GM12891 (cell line): ENCODE measurements around the gene CSNK1G1.

ENCODE experiments used
- DNase-seq: peaks from one replicate; pipeline ENCODE4 v3.0.0; 2011; ENCODE audit warnings: low spot score; ENCODE audit not compliant: insufficient read length
- FAIRE-seq: peaks from 2 replicates; lab custom pipeline; 2011; peaks lifted over from hg19 to GRCh38; lab: Jason Lieb, UNC
- PAX5 ChIP-seq: IDR thresholded peaks from 2 replicates; pipeline ENCODE4 v1.6.1; 2011; ENCODE audit warnings: low read length, moderate library complexity, mild to moderate bottlenecking; ENCODE audit not compliant: insufficient read depth, severe bottlenecking
- POLR2A ChIP-seq: IDR thresholded peaks from 2 replicates; pipeline ENCODE4 v1.6.1; 2011; ENCODE audit warnings: low read depth, low read length, control low read depth
- POLR2AphosphoS5 ChIP-seq: IDR thresholded peaks from 2 replicates; pipeline ENCODE4 v1.6.1; 2011; ENCODE audit warnings: low read depth, low read length, control low read depth
- POU2F2 ChIP-seq: IDR thresholded peaks from 2 replicates; pipeline ENCODE4 v1.6.1; 2011; ENCODE audit warnings: low read depth, mild to moderate bottlenecking, control low read depth, low read length, moderate library complexity
- SPI1 ChIP-seq: IDR thresholded peaks from 2 replicates; pipeline ENCODE4 v1.6.1; 2011; ENCODE audit warnings: low read depth, low read length, control low read depth
- TAF1 ChIP-seq: IDR thresholded peaks from 2 replicates; pipeline ENCODE4 v1.6.1; 2011; ENCODE audit warnings: low read depth, low read length, control low read depth

The CSNK1G1 gene

DNA sequence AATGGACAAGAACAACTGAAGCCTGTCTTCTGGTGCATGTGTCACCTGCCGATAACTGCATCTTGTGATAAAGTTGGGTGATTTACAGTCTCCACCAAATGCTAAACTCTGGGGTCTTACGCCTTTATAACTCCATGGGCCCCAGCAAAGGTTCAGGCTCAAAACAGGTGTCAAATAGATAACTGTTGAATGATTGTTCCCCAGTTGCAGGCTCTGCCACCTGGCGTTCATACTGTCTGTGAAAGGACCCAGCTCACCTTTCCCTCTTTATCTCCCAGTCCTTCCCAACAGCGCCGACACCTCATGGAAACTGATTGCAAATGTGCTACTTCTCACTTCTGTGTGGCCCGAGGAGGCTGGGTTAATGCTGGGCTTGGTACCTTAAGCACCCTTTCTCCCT lies 212.7 kb downstream of the CSNK1G1 start:
- peak; percentile 66 for FAIRE-seq
- DNase-seq: no peak
- no peak for TF ChIP-seq POLR2AphosphoS5
- no peak for TF ChIP-seq SPI1
- TF ChIP-seq PAX5: no peak
- no peak for TF ChIP-seq POU2F2
- no peak for TF ChIP-seq POLR2A
- no peak for TF ChIP-seq TAF1

- DNase-seq (no peak), FAIRE-seq (no peak)
- TF ChIP-seq TAF1: no peak
- no peak for TF ChIP-seq POU2F2
- TF ChIP-seq POLR2AphosphoS5: no peak
- TF ChIP-seq SPI1: no peak
- TF ChIP-seq PAX5: no peak
- no peak for TF ChIP-seq POLR2A
These were observed 214.0 kb downstream of the CSNK1G1 start for GRCh38 chr15:64141798-64142512.

DNA sequence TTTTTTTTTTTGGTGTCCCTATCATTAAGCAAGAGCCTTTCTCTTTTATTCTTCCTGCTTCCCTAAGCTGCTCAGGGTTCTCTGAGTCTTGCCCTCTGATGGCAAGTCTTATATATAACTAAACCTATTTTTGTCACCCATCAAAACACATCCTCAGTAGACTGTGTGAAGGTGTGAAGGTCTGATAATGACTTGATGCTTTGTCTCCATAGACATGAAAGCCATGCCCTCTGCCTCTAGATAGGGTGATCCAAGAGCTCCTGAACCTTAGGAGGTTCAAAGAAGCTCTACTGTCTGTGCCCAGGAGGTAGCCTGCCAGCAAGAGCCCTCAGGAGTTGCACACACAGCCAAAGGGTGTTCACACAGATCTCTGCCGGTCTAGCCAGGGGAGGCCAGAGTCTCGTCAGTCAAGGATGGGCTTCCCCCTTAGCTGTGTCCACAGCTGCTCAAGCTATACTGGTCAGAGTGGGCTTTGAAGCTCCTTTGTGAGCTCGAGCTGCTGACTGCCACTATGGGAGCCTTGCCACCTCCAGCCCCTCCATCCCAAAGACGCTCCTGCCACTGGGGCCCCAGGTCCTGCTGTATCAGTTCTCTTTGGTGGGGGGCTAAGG lies 217.5 kb downstream of the CSNK1G1 start:
- FAIRE-seq (no peak), DNase-seq (no peak)
- TF ChIP-seq POLR2A (no peak), TAF1 (no peak), POLR2AphosphoS5 (no peak), POU2F2 (no peak), PAX5 (no peak), SPI1 (no peak)

GRCh38 chr15:64137226-64137833 lies 218.6 kb downstream of the CSNK1G1 start:
- DNase-seq (no peak), FAIRE-seq (no peak)
- TF ChIP-seq POLR2AphosphoS5: no peak
- no peak for TF ChIP-seq PAX5
- no peak for TF ChIP-seq TAF1
- TF ChIP-seq SPI1: no peak
- no peak for TF ChIP-seq POLR2A
- no peak for TF ChIP-seq POU2F2

- DNase-seq (no peak), FAIRE-seq (no peak)
- TF ChIP-seq TAF1: no peak
- TF ChIP-seq SPI1: no peak
- no peak for TF ChIP-seq POU2F2
- TF ChIP-seq POLR2AphosphoS5: no peak
- TF ChIP-seq POLR2A: no peak
- no peak for TF ChIP-seq PAX5
These were observed 219.6 kb downstream of the CSNK1G1 start for GRCh38 chr15:64136347-64136746.

- TF ChIP-seq POLR2AphosphoS5: no peak
- no peak for TF ChIP-seq POLR2A
- no peak for TF ChIP-seq PAX5
- no peak for FAIRE-seq
These were observed 221.6 kb downstream of the CSNK1G1 start for GRCh38 chr15:64134345-64134829.

GRCh38 chr15:64133623-64134344 lies 222.2 kb downstream of the CSNK1G1 start:
- TF ChIP-seq TAF1 (no peak), PAX5 (no peak), POLR2AphosphoS5 (no peak), POU2F2 (no peak), SPI1 (no peak), POLR2A (no peak)
- FAIRE-seq: no peak
- no peak for DNase-seq

More at GRCh38 chr15:64134345-64134829, 221.6 kb downstream of the CSNK1G1 start:
- no peak for DNase-seq

DNA sequence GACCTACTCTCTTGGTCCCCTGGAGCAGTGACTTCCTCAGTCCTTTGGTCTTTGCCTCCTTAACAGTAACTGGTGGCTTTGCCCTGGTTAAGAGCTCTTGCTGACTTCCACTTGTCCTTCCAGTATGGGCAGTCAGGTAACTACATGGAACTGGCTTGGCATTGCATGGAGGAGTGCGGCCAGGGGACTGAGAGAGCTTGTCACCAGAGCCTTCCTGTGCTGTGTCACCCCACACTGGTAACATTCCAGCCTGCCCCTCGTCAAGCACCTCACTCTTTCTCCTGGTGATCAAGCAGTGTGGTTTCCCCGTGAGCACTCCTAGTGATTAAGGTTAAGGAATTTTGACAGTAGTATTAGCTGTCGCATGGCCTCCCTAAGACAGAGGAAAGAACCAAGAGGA lies 223.8 kb downstream of the CSNK1G1 start:
- no peak for DNase-seq
- TF ChIP-seq POLR2A (no peak), POU2F2 (no peak), SPI1 (no peak), TAF1 (no peak), PAX5 (no peak), POLR2AphosphoS5 (no peak)
- no peak for FAIRE-seq

DNA sequence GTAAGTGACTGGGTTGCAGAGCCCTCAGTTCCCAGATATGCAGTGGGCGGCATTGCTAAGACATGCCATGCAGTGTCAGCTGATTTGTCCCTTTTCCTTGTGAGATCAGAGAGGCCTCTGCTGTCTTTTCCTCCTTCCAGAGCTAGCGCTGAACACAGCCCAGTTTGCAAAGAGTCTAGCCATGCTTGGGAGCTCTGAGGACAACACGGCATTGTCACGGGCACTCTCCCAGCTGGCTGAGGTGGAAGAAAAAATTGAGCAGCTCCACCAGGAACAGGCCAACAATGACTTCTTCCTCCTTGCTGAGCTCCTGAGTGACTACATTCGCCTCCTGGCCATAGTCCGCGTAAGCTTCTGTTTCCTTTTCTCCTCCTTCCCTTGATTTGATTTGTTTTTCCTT lies 224.4 kb downstream of the CSNK1G1 start:
- FAIRE-seq (no peak), DNase-seq (no peak)

More for the DNA sequence above, 224.4 kb downstream of the CSNK1G1 start:
- TF ChIP-seq POU2F2 (no peak), SPI1 (no peak), POLR2A (no peak), PAX5 (no peak), POLR2AphosphoS5 (no peak), TAF1 (no peak)
